Measurements from ENCODE around the gene YWHAB.

YWHAB gene

DNA sequence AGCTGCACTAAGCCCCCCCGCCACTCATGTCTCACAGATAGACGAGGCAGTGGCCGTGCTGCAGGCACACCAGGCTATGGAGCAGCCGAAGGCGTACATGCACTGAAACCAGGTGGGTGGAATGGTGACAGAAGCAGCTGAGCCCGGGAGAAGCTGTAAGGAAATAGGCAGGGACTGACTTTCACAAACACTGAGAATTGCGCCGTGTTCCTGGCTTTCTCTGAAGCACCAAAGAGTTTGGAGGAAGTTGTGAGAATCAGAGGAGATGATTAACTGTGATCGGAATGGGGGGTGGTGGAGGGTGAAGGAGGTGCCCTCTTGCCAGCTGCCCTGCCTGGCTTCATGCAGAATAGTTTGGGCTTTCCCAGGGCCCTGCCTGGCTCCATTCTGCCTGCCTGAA lies 53.1 kb downstream of the YWHAB start:
- DNase-seq (ENCODE audit: low read depth) = peak; percentile 7
- TF ChIP-seq, protein P1, sequence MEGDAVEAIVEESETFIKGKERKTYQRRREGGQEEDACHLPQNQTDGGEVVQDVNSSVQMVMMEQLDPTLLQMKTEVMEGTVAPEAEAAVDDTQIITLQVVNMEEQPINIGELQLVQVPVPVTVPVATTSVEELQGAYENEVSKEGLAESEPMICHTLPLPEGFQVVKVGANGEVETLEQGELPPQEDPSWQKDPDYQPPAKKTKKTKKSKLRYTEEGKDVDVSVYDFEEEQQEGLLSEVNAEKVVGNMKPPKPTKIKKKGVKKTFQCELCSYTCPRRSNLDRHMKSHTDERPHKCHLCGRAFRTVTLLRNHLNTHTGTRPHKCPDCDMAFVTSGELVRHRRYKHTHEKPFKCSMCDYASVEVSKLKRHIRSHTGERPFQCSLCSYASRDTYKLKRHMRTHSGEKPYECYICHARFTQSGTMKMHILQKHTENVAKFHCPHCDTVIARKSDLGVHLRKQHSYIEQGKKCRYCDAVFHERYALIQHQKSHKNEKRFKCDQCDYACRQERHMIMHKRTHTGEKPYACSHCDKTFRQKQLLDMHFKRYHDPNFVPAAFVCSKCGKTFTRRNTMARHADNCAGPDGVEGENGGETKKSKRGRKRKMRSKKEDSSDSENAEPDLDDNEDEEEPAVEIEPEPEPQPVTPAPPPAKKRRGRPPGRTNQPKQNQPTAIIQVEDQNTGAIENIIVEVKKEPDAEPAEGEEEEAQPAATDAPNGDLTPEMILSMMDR (IDR thresholded peaks at IDR 0.05; ENCODE audit: insufficient read depth, low read depth, low read length, missing control alignments) = no peak
- H3K4me3 ChIP-seq (ENCODE audit: low read length) = no peak overlapping the region

DNA sequence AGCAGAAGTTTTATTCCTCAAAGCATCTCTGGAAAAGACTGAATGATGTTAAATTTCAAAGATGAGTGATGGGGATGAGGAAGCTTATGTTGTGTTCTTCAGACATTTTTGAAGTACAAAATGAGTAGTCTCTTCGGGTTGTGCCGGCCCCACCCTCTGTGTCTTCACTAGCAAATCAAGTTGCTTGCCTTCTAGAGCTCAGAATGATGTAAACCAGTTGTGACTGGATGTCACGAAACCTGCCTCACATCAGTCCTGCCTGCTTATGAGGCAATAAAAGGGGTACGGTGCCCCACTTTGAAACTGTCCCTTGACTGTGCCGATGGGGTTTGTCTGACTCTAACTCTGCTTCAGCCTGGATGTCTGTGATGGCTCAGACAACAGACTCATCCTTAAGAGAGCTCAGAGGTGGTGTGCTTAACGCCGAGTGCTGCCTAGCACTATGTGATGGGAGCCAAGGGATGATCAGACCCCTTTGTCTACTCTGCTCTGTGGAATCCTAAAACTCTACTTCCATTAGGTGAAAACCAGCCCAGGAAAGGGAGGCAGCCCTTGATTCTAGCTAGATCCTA lies 55.7 kb downstream of the YWHAB start:
- DNase-seq (ENCODE audit: low read depth) = no peak
- H3K4me3 ChIP-seq (ENCODE audit: low read length) = no peak overlapping the region
- TF ChIP-seq, protein P1 (IDR thresholded peaks at IDR 0.05; ENCODE audit: insufficient read depth, low read depth, low read length, missing control alignments) = no peak

DNA sequence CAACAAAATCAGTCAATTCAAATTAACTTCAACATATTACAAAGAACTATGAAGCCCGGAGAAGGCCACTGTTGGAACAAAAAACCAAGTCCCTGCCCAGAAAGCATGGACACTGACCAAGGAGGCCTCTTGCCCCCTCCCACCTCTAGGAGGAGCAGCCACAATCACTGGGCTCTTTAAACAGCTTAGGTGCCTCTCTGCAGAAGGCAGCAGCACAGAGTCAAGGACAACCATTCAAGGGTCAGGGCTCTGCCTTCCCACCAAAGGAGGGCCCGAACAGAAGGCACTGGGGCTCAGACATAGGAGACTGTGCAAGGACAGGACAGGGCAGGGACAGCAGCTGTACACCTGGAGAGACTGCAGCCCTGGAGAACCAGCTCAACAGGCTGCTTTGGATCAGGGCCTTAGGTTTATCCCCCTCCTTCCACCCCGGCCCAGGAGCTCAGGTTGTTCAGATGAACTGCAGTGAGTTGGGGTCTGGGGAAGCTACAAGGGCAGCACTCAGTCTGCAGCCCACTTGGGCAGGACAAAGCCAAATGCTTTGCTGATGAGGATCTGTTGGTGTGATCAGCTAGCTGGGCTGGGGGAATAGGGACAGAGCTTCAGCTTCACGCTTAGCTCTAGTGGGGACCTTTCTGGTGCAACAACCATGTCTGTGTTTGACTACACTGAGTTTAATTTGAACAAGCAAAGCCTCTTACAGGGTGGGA lies 56.9 kb downstream of the YWHAB start:
- no peak for DNase-seq (ENCODE audit: low read depth)
- TF ChIP-seq, protein P1 (IDR thresholded peaks at IDR 0.05; ENCODE audit: insufficient read depth, low read depth, low read length, missing control alignments) = peak; percentile 3
- H3K4me3 ChIP-seq (ENCODE audit: low read length) = no peak overlapping the region

DNA sequence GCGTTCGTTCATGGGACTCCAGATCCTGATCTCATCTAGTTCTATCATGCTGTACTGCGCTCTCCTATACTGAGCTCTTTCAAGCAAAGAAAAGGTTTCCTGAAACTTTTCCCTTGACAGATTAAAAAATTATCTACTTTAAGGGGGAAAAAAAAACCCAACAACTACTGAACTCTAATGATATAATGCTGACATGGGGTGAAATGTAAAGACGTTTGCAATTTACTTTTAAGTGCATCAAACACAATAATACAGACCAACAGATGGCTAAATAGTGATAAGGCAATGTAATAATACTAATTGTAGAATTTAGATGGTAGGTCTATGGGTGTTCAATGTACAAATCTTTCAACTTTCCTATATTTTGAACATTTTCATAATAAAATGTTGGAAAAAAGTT lies 58.3 kb downstream of the YWHAB start:
- DNase-seq (ENCODE audit: low read depth) = no peak
- TF ChIP-seq, protein P1 (IDR thresholded peaks at IDR 0.05; ENCODE audit: insufficient read depth, low read depth, low read length, missing control alignments) = no peak
- no peak overlapping the region for H3K4me3 ChIP-seq (ENCODE audit: low read length)

DNA sequence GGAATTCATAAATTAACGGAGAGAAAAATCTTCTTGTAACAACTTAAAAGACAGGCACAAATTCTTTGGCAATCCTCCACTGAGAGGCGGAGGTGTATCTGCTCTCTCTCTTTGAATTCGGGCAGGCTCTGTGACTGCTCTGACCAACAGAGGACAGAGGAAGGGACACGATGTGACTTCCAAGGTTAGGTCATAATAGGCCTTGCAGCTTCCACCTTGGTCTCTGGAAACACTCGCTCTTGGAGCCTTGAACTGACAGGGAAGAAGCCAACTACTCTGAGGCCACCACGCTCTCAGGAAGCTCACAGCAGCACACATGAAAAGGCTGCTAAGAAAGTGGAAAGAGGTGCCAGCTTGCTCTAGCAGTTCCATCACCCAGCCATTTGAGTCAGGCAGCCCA lies 59.8 kb downstream of the YWHAB start:
- DNase-seq (ENCODE audit: low read depth) = no peak
- TF ChIP-seq, protein P1 (IDR thresholded peaks at IDR 0.05; ENCODE audit: insufficient read depth, low read depth, low read length, missing control alignments) = no peak
- no peak overlapping the region for H3K4me3 ChIP-seq (ENCODE audit: low read length)

DNA sequence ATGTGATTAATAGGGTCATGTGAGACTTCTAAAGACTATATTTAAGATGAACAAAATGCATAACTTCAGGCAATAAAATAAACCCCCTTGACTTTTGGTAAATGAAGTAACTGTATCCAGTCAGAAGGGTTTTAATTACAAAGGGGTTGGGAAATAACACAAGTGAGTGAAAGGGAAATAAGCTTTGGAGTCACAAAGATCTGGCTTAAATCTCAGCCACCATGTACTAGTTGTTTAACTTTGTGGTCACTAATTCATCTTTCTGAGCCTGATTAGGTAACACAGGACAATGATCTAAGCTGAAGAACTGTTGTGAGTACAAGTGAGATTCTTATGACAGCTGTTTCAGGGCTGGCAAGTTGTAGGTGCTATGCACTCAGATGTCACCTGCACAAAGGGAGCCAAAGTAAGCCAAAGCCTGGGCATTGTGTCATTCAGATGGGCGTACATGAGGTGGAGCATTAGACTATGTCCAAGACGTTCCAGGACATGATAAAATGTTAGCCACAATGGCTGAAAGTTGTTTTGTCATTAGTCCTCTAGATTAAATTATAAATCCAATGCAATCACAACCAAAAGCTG lies 60.9 kb downstream of the YWHAB start:
- TF ChIP-seq, protein P1 (IDR thresholded peaks at IDR 0.05; ENCODE audit: insufficient read depth, low read depth, low read length, missing control alignments) = no peak
- DNase-seq (ENCODE audit: low read depth) = no peak
- no peak overlapping the region for H3K4me3 ChIP-seq (ENCODE audit: low read length)

All from epithelial cell of esophagus (primary cell).